Stimulated activated CD8-positive, alpha-beta memory T cell treated with anti-CD3 and anti-CD28 coated beads, Interleukin-4, amount 100 ng/mL, for 4 hours (primary cell): Measurements from ENCODE around the gene CAMK4.

ENCODE experiments used
- DNase-seq, 2 donors: peaks; one replicate each; pipeline ENCODE4 v3.0.0-alpha.2; 2020; ENCODE audit warnings: low read depth in 2 of 2, low spot score in 1 of 2

Gene CAMK4

GRCh38 chr5:111223787-111224560 lies at the start of gene CAMK4:
Gene CAMK4 (plus strand): TSS chr5:111224384. CDS start chr5:111224484, 100 bp downstream.
- peak; percentile 36 to 58 for DNase-seq

- DNase-seq: no peak
Measured at GRCh38 chr5:111183064-111183463, 41.1 kb upstream of the CAMK4 start.

- no peak for DNase-seq
Measured at GRCh38 chr5:111187079-111187478, 37.1 kb upstream of the CAMK4 start.

GRCh38 chr5:111194053-111194452 lies 30.1 kb upstream of the CAMK4 start:
- no peak for DNase-seq

- DNase-seq: no peak
Measured at GRCh38 chr5:111194925-111195324, 29.3 kb upstream of the CAMK4 start.

- DNase-seq: no peak
Measured at GRCh38 chr5:111197523-111197922, 26.7 kb upstream of the CAMK4 start.

GRCh38 chr5:111198281-111198966 lies 25.8 kb upstream of the CAMK4 start:
- no peak for DNase-seq

- no peak for DNase-seq
Measured at GRCh38 chr5:111200828-111201227, 23.4 kb upstream of the CAMK4 start.

- DNase-seq: no peak
Measured at GRCh38 chr5:111201705-111202104, 22.5 kb upstream of the CAMK4 start.

- DNase-seq: no peak
Measured at GRCh38 chr5:111211341-111211740, 12.8 kb upstream of the CAMK4 start.

GRCh38 chr5:111214052-111214742 lies 10.0 kb upstream of the CAMK4 start:
- no peak for DNase-seq

- DNase-seq: no peak
Measured at GRCh38 chr5:111215971-111216370, 8.2 kb upstream of the CAMK4 start.

GRCh38 chr5:111221139-111221538 lies 3.0 kb upstream of the CAMK4 start:
- DNase-seq: no peak

GRCh38 chr5:111223101-111223786 lies 940 bp upstream of the CAMK4 start:
- DNase-seq: no peak

- no peak for DNase-seq
Measured at GRCh38 chr5:111224561-111225345, 569 bp downstream of the CAMK4 start.

GRCh38 chr5:111225926-111226325 lies 1.7 kb downstream of the CAMK4 start:
- no peak for DNase-seq

GRCh38 chr5:111226556-111226955 lies 2.4 kb downstream of the CAMK4 start:
- DNase-seq: no peak

GRCh38 chr5:111227226-111227782 lies 3.1 kb downstream of the CAMK4 start:
- no peak for DNase-seq

GRCh38 chr5:111227801-111228200 lies 3.6 kb downstream of the CAMK4 start:
- no peak for DNase-seq

GRCh38 chr5:111228520-111229220 lies 4.5 kb downstream of the CAMK4 start:
- DNase-seq: no peak
